Activated CD4-positive, alpha-beta T cell treated with anti-CD3 and anti-CD28 coated beads, Interleukin-2, Interleukin-4, amounts not matched to agents 100 ng/mL and 50 ng/mL, durations not matched to agents 16 hours and 8 hours (primary cell): Measurements from ENCODE around the gene EPHB4.

Experiments used
- DNase-seq: peaks from one replicate; pipeline ENCODE4 v3.0.0-alpha.2; 2020; ENCODE audit warnings: low spot score

The EPHB4 gene

DNA sequence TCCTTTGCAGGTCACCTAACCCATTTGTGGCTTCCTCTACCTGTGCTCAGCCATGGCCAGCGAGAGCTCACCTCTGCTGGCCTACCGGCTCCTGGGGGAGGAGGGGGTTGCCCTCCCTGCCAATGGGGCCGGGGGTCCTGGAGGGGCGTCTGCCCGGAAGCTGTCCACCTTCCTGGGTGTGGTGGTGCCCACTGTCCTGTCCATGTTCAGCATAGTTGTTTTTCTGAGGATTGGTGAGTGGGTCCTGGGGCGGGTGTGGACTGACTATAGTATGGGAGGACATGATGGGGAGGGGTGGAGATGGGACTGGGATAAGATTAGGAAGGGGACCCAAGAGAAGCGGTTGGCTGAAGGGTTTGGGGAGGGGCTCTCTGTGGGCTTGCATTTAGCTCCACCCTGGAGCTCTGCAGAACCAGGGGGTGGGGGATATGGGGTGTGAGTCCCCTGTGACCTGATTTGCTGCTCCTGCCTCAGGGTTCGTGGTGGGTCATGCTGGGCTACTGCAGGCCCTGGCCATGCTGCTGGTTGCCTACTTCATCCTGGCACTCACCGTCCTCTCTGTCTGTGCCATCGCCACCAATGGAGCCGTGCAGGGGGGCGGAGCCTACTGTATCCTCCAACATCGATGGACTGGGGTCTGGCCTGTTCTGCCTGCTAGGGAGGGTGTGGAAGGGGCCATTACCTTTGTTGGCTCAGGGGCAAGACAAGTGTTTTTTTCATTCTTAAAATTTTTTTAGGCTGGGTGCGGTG, 27.0 kb upstream of the EPHB4 start:
- DNase-seq, result no peak

DNA sequence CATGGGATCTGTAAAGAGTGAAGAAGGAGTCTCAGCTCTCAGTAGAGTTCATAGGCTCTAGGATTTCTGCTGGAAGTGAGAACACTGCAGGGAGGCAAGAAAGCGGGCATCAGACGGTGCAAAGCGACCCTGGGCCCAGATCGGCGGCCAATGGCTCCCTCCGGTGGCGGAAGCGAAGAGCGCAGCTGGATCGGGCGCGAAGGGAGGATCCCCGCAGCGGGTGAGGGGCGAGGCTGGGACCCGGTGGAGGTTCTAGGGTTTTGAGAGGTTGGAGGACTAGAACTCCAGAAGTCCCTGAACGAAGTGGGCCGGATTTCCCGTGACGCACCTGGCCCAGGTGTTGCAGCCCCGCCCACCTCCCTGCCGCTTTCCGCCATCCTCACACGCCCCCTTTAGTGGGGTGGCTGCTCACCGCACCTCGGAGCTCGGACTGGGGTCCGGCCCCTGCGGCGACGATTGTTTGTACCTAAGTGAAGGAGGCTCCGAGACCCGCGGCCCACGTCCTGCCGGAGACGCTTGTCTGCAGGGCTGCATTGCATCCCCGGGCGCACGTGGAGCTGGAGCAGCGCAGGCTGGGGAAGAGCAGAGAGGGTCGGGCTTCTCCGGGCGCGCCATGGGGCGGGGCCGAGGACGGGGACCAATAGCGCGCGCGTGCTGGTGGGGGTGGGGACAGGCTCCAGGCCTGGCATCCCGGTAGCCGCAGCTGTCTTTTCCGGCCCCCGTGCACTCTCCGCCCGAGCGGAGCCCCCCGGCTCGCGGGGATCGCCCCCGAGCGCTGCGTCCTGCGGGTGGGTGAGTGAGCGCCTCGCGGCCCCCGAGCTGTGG, 24.9 kb upstream of the EPHB4 start, which contains the start of gene SLC12A9:
Gene SLC12A9, plus strand, starts transcription at position 666 of the 825 bp plus-strand sequence. CDS start 1,485 bp downstream, outside the sequence.
- peak; percentile 88 for DNase-seq

DNA sequence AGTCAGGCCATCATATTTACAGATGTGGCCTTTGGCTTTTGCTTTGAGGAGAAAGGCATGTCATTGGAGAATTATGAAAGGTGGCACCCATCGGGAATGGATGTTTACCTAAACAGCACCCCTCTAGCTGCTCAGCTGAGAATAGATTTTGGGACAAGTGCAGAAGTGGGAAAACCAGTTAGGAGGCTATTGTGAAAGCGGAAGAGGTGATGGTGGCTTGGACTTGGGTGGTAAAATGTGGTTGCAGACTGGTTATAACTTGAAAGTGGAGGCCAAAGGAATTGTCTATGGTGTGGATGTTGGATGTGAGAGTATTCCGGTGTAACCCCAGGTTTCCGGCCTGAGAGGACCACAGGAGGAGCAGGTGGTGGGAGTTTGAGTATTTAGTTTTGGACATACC, 20.0 kb upstream of the EPHB4 start:
- DNase-seq, result no peak

DNA sequence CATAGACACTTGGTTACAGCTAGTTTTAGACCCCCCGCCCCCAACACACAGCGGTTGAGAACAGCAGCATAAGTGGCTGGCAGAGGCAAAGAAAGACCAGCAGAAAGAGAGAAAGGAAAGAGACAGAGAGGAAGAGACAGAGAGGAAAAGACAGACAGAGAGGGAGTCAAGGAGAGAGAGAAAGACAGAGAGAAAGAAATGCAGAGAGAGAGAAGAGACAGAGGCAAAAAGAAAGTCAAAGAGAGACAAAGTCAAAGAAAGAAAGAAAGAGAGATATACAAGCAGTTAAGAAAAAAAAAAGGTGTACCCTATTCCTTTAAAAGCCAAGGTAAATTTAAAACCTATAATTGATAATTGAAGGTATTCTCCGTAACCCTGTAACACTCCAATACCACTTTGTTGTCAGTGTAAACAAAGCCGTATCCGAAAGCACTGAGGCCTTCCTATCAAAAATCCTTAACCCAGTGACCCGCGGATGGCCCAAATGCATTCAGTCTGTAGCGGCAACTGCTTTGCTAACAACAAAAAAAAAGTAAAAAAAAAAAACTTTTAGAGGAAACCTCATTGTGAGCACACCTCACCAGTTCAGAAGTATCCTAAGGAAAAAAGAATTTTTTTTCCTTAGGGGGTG, 13.3 kb upstream of the EPHB4 start:
- no peak for DNase-seq

DNA sequence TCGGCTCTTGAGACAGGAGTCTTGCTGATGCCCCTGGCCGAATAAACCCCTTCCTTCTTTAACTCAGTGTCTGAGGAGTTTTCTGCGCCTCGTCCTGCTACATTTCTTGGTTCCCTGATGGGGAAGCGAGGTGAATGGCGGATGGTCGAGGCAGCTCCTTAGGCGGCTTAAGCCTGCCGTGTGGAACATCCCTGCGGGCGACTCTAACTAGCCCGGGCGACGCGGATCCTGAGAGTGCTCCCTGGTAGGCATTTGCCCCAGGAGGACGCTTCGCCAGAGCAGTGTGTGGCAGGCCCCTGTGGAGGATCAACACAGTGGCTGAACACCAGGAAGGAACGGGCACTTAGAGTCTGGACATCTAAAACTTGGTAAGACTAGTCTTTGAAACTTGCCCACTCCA, 12.0 kb upstream of the EPHB4 start:
- DNase-seq, result no peak

DNA sequence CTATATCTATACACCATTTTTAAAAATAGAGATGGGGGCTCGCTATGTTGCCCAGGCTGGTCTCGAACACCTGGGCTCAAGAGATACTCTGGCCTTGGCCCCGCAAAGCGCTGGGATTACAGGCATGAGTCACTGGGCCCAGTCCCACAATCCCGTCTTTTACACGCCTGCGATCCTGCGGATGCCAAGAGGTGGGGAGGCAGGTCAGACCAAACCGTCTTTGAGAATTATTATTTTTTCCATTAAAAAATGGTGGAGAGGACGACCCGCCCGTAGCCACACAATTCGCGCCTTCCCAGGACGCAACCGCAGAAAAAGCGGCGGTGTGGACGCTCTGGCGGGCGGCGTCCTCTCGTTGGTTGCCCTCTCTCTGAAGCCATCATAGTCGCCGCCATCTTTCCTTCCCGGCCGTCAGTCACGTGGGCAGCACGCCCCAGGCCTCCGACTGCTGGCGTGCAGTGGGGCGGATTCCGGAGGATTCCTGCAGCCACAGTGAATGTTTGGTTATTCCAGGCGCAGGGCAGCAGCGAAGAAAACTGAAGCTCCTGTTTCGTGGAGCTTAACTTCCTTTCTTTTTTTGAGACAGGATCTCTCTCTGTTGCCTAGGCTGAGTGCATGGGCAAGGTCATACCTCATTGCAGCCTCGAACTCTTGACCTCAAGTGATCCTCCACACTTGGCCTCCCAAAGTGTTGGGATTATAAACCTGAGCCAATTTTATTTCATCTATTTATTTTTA, 9.9 kb upstream of the EPHB4 start:
- DNase-seq, result peak; percentile 80

DNA sequence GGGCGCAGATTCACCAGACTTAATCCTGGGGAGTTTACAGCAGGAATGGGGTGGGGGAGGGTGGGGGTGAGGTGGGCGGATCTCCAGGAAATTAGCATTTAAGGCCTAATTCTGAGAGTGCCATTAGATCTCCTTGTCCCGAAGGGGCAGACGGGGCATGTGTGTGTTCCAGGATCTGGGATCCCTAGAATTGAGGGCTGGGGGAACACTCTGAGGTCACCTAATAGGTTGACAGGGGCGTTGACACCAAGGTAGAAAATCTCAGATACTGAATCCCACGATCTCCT, 9.4 kb upstream of the EPHB4 start:
- no peak for DNase-seq

DNA sequence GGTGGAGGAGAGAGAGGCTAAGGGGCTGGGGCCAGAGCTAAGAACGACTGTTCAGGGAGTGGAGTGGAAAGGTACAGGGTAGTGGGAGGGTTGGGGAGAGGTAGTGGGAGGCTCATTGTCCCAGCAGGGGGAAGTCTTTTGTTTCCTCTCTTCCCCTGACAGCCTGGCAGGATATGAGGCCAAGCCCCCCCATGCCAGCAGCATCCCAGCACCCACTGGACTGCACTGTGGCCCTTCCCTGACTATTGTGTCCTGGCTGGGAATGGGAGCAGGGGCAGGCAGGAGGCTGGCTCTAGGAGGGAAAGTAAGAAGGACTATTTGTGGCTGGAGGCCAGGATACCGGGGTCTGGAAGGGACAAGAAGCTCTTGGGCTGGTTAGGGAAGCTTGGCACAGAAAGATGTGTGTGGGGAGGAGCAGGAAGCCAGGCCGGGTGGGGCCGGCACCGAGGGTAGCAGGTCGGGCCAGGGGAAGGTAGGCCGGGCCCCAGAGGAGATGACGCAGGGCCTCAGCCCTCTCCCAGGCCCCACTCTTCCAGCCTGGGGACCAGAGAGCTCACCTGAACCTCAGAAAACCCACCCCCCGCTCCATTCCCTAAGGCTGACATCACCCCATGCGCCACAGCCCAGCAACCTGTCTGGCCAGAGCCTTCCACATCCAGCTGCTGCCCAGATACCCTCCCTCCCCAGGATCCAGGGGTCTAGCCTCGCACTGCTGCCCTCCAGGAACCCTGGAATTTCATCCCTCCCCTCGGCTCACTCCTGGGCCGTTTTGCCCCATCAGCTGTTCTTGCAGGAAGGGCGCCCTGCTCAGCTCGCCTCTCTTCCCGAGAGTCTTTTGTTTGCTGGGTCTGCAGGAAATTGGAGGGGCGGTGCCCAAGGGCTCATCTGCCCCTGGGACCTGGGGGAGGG, 8.8 kb upstream of the EPHB4 start:
- no peak for DNase-seq

DNA sequence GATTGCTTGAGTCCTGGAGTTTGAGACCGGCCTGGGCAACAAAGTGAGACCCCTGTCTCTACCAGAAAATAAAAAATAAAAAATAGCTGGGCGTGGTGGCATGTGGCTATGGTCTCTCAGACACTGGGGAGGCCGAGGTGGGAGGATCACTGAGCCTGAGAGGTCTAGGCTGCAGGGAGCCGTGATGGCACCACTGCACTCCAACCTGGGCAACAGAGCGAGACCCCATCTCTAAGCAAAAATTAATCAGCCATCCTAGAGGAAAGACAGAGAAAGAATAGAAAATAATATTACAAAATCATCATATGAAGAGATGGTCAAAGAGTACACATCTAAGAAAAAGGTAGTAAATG, 4.9 kb upstream of the EPHB4 start:
- DNase-seq, result no peak

DNA sequence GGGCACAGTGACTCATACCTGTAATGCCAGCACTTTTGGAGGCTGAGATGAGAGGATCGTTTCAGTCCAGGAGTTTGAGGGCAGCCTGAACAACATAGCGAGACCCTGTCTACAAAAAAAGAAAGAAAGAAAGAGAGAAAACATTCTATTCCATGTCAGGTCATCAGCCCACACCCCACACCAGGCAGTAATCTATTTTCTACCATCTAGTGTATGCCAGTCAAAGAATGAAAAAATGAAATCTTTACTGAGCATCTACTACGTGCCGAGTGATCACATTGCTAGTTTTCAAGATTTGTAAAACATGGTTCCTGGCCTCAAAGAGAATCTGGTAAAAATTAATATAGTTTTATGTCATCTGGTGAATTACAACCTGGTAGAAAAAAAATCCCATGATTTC, 3.1 kb upstream of the EPHB4 start:
- DNase-seq, result no peak

DNA sequence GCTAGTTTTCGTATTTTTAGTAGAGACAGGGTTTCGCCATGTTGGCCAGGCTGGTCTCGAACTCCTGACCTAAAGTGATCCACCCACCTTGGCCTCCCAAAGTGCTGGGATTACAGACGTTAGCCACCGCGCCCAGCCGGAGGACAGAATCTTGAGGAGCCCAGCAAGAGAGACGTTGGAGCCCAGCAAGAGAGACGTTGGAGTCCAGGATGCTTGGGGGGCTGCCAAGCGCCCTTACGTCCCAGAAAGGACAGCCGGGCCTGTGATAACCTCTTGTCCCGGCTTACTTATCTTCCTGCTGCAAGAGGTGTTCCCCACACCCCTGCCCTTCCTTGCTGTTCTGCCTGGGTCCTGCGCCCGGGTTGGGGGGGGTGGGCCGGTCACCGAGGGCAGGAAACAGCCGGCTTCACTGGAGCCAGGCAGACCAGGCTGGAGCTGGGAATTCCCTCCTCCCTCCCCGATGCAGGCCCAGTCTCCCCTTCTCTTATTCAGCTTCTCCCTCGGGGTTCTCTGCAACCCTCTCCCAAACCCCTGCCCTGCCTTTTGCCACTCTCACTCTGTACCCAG, 1.9 kb upstream of the EPHB4 start:
- DNase-seq, result no peak

DNA sequence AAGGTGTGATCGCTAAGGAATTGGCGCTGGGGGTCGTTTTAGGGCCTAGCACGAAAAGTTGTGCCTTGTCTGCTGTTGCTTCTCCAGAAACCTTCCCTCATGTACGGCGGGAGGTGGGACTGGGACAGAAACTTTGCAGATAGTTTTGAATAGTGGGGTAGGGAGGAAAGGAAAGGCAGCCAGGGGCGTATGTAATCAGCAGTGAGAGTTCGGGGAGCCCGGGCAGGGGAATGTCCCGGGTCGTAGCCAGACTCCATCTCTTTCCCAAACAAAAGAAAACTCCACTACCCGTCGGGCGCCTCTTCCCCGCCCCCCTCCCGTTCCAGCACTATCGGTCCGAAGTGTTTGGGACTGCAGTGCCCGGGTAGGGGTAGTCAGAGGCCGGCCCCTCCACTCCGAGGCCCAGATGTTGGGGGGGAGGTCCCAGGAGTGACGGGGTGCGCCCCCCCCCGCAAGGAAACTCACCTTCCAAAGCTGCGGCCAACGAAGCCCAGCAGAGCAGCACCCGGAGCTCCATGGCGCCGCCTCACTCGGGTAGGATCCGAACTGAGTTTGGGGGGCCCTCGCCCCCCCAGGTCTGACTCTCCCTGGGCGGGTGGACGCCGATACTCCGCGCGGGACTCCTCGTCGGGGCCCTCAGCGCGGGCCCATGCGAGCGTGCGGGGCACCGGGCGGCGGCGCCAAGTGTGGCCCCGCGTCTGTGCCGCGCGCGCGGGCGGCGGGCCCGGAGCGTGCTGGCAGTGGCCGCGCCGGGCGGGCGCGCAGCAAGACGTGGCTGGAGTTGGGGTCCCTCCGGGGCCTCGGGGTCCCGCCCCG, 601 bp downstream of the EPHB4 start:
- DNase-seq, result no peak

DNA sequence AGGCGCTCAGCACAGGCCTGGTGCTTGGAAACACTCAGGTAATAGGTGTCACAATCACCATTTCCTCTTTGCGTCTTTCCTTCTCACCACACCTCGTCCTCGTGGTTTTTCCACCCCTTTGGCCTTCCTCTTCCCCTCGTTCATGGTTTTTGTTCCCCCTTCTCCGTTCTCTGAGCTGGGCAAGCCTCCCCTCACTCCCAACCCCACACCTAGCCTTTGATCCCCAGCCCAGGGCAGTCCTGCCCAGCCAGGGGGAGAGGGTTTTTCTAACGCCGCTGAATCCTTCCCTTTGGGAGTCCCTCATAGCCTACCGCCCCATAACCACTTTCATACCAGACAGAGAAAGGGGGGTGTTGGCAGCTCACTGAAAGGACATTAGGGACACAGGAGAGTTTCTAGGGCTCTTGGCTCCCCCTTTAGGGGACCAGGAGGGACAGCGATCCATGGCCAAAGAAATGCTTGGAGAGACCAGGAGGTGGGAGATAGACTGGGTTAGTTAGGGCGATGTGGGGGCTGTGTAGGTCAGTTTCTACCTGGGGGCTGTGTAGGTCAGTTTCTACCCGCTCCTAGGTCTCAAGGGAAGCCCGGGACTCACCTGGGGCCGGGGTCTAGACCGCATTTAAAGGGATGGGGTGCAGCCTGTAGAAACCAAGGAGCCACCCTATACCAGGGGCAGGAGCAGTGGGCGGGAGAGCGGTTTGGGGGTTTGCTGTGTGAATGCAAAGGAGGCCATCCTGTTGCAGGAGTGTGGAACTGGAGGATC, 1.4 kb downstream of the EPHB4 start:
- no peak for DNase-seq

DNA sequence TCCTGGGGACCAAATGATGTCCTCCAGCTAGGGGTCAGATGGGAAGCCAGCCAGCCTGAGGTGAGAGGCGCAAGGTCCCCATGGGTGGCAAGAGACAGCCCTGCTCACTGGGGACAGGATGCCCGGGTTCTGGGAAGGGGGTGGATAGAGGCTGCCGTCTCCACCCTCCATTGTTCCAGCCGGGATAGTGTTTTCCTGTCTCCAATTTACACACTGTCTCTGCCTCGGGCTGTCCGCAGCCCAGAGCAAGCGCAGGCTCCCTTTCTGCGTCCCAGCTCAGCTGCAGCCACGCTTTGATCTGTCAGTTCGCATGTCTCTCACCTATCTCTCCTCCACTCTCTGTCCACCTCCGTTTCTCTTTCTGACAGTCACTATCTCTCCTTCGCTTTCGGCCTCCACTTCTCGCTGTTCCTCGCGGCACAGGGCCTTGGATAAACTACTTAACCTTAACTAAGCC, 2.1 kb downstream of the EPHB4 start:
- DNase-seq, result no peak

DNA sequence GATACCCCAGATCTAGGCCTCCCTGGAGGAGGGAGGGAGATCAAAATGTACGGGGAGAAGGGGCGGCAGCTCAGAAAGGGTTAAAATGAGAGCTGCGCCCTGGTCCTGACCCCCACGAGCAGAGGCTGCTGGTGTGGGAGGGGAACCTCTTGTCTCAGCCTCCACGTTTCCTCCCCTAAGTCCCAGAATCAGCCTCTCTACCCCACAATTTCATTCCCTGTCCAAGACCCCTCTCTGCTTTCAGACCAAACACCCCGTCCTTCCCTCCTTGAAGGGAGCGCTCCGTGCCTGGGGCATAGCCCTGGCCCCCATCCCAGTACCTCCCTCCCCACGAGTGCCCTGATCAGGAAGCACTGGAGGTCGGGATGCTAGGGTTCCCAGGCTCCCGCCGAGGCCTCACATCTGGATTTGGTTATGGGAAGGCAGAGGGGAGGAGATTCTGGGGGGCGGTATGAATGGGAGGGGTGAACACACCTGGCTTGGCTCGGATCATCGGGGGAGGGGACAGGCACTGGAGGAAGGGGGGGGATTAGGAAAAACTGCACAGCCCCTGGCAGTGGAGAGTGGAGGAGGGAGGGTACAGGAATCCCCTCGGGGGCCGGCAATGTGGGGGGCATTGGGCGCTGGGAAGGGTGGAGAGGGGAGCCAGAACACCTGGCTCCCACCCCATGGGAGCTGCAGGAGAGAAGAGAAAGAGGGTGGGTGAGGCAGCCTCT, 2.7 kb downstream of the EPHB4 start:
- DNase-seq, result no peak

DNA sequence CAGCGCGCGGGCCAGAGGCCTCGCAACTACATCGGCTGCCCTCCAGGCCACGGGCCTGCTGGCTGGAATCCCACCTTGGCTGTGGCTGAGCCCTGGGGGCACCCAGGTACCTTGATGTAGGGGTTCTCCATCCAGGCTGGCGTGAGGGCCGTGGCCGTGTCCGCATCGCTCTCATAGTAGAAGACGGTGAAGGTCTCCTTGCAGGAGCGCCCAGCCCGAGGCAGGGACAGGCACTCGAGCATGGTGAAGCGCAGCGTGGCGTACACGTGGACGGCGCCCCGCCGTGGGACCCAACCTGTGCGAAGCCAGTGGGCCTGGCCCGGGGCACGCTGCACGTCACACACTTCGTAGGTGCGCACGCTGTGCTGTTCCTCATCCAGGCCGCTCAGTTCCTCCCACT, 3.8 kb downstream of the EPHB4 start:
- DNase-seq, result no peak

DNA sequence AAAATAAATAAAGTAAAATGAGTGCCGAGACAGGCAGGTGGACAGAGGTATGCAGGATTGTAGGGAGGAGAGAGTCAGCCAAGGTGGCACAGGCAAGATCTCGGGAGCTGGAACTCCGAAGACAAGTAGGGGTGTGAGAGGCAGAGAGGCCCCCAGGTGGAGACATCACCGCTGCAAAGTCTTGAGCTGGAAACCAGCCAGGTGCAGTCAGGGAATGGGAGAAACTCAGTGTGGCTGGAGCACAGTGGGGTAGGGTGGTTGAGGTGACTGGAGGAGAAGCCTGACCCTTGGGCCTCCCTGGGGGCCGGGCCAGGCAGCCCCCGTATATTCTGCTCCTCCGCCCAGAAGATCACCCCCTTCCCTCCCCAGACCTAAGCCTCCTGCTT, 4.2 kb downstream of the EPHB4 start:
- DNase-seq, result no peak

DNA sequence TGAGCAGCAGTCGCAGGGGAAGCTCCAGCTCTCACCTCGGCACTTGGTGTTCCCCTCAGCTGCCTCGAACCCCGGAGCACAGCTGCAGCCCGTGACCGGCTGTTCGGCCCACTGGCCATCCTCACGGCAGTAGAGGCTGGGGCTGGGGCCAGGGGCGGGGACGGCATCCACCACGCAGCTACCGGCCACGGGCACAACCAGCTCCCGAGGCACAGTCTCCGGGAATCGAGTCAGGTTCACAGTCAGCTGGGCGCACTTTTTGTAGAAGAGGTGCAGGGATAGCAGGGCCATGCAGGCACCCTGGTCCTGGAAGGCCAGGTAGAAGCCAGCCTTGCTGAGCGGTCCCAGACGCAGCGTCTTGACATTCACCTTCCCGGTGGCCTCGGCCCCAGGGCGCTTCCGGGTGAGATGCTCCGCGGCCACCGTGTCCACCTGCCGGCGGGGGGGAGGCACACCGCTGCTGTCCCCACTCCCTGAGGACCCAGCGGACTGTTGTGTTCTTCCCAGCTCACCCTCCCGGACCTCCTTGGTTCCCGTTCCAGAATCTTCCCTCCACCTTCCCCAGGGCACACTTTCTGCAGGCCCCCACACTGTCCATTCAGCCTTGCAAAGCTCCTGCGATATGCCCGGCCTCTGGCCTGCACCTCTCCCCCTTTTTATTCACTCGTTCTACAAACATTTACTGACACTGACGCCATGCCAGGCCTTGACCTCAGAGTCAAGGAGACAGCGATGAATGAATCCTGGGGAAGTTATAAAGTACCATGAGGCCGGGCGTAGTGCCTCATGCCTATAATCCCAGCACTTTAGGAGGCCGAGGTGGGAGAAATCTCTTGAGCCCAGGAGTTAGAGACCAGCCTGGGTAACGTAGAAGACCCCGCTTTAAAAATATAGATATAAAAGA, 4.8 kb downstream of the EPHB4 start:
- DNase-seq, result no peak
